Loucy (cell line): ENCODE measurements around the gene SGPP1.
A peak's percentile ranks its signal among the peaks of the same experiment; 100 is the strongest.

Experiments used
- H2AFZ ChIP-seq: fragments of 200-600 bp; sonication (generic); 2 replicates; pipeline ENCODE4 v1.6.0; 2016; ENCODE audit warnings: antibody characterized with exemption, mild to moderate bottlenecking, low read length, moderate library complexity
- H3F3A ChIP-seq: fragments of 200-600 bp; 2 replicates; pipeline ENCODE4 v1.6.0; 2016; ENCODE audit warnings: antibody characterized with exemption, low read depth, mild to moderate bottlenecking
- H3K27me3 ChIP-seq: fragments of 200-600 bp; sonication (generic); 2 replicates; pipeline ENCODE4 v1.6.1; 2014; ENCODE audit warnings: low read length, mild to moderate bottlenecking; ENCODE audit not compliant: insufficient read depth, poor library complexity, severe bottlenecking
- H3K36me3 ChIP-seq: fragments of 200-600 bp; sonication (generic); 2 replicates; pipeline ENCODE4 v1.6.1; 2016; ENCODE audit warnings: low read length; ENCODE audit not compliant: insufficient read depth
- H3K4me1 ChIP-seq: fragments of 200-600 bp; sonication (generic); 2 replicates; pipeline ENCODE4 v1.5.1; 2014; ENCODE audit warnings: low read length, mild to moderate bottlenecking; ENCODE audit not compliant: insufficient read depth, poor library complexity, severe bottlenecking
- H3K4me2 ChIP-seq: fragments of 200-600 bp; sonication (generic); 2 replicates; pipeline ENCODE4 v1.6.0; 2014; ENCODE audit warnings: antibody characterized with exemption, low read length, low read depth, mild to moderate bottlenecking; ENCODE audit not compliant: poor library complexity, severe bottlenecking
- H3K4me3 ChIP-seq: fragments of 200-600 bp; sonication (generic); 2 replicates; pipeline ENCODE4 v1.5.1; 2014; ENCODE audit warnings: low read length, mild to moderate bottlenecking, mixed read lengths; ENCODE audit not compliant: poor library complexity, severe bottlenecking
- H3K79me2 ChIP-seq: fragments of 200-600 bp; sonication (generic); 2 replicates; pipeline ENCODE4 v1.6.1; 2014; ENCODE audit warnings: low read length; ENCODE audit not compliant: insufficient read depth
- H3K9ac ChIP-seq: fragments of 200-600 bp; sonication (generic); 2 replicates; pipeline ENCODE4 v1.6.0; 2014; ENCODE audit warnings: mild to moderate bottlenecking, low read depth, low read length, moderate library complexity; ENCODE audit not compliant: poor library complexity, severe bottlenecking
- H3K9me2 ChIP-seq: fragments of 200-600 bp; sonication (generic); replicated peaks from 2 replicates; pipeline ENCODE4 v1.6.1; 2016; ENCODE audit warnings: low read depth, low read length, mixed read lengths
- H3K9me3 ChIP-seq: fragments of 200-600 bp; sonication (generic); 2 replicates; pipeline ENCODE4 v1.6.1; 2014; ENCODE audit warnings: mild to moderate bottlenecking, antibody characterized with exemption, low read length, low read depth; ENCODE audit not compliant: insufficient read depth
- H4K20me1 ChIP-seq: fragments of 200-600 bp; sonication (generic); 2 replicates; pipeline ENCODE4 v1.6.0; 2014; ENCODE audit warnings: antibody characterized with exemption, low read length, mild to moderate bottlenecking; ENCODE audit not compliant: insufficient read depth, poor library complexity, severe bottlenecking
- CTCF ChIP-seq: fragments of 200-600 bp; sonication (generic); conservative IDR thresholded peaks from 2 replicates; pipeline ENCODE4 v1.5.1; 2014; ENCODE audit warnings: mild to moderate bottlenecking, antibody characterized with exemption, low read length
- EZH2phosphoT487 ChIP-seq: fragments of 200-600 bp; IDR thresholded peaks from 2 replicates; pipeline ENCODE4 v1.6.1; 2018; ENCODE audit warnings: antibody characterized with exemption, mild to moderate bottlenecking, moderate library complexity, borderline replicate concordance

Gene SGPP1

DNA sequence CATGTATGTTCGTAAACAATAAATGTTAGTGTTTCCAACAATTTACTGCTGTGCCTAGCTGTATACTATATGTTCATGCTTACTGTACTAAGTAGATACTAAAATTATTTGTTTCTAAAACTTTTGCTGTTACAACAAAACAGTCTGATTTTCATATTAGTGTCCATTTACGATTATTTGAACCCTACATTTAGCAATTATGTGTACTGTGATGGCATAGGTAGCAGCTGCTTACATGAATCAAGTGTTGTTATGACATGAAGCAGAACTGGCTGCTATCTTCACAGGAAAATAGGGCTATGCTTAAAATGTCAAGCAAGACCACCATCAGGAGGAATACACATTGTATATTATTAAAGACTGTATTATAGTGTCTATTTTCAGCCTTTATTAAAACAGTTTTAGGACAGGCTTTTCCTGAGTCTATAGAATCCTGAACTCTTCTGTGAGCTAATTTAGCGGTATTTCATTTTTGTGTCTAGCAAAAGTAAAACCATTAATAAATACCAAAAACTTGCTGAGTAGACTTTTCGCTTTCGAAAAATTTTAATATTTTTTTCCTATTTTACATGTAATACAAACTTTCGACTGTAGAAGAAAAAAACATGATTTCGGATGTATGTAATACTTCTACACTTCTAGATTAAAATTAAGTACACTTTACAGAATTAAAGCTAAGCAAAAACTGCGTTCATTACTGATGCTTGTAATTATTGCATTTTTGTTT, 85.0 kb downstream of the SGPP1 start:
- Histone ChIP-seq H3K9ac (peak overlapping the region; percentile 83), H3K4me2 (peak overlapping the region; percentile 82), H3K9me2 (no peaks in the 10 kb centered on the region), H3K4me1 (peaks cover 30% of the 10 kb centered on the region), H3K9me3 (no peaks in the 10 kb centered on the region), H4K20me1 (peaks cover 4% of the 10 kb centered on the region), H3K79me2 (peaks cover 48% of the 10 kb centered on the region), H3F3A (0 out of 2 replicates have a peak, but pooled peaks cover 5% of the 10 kb centered on the region), H2AFZ (peak overlapping the region; percentile 82; the same call in 1 of the 2 replicates), H3K4me3 (peak overlapping the region; percentile 75), H3K27me3 (no peaks in the 10 kb centered on the region), H3K36me3 (no peaks in the 10 kb centered on the region)
- no peak for TF ChIP-seq EZH2phosphoT487
- no peak for TF ChIP-seq CTCF

- H3K4me2 ChIP-seq: peak overlapping the region; percentile 82
- no peaks in the 10 kb centered on the region for H3K9me2 ChIP-seq
- H3K79me2 ChIP-seq: peaks cover 54% of the 10 kb centered on the region
- peak overlapping the region; percentile 83 for H3K9ac ChIP-seq
- no peaks in the 10 kb centered on the region for H3K27me3 ChIP-seq
- no peaks in the 10 kb centered on the region for H3K9me3 ChIP-seq
- TF ChIP-seq EZH2phosphoT487 (no peak), CTCF (no peak)
- no peaks in the 10 kb centered on the region for H3K36me3 ChIP-seq
- H3F3A ChIP-seq: 0 out of 2 replicates have a peak, but pooled peaks cover 5% of the 10 kb centered on the region
- peak overlapping the region; percentile 82 for H2AFZ ChIP-seq
- peaks cover 4% of the 10 kb centered on the region for H4K20me1 ChIP-seq
- peak overlapping the region; percentile 75 for H3K4me3 ChIP-seq
- H3K4me1 ChIP-seq: peaks cover 30% of the 10 kb centered on the region
These were observed 85.6 kb downstream of the SGPP1 start for GRCh38 chr14:63642229-63642611.

GRCh38 chr14:63641473-63642228, 86.2 kb downstream of the SGPP1 start, which contains the start of gene WDR89:
Gene WDR89 (minus strand): TSS chr14:63641871. CDS start chr14:63599942, 41,929 bp downstream.
- H3K79me2 ChIP-seq: peaks cover 59% of the 10 kb centered on the region
- peak within 1 kb of the TSS; percentile 75 for H3K4me3 ChIP-seq
- H3K4me2 ChIP-seq: peak within 1 kb of the TSS; percentile 82
- no peaks in the 10 kb centered on the region for H3K27me3 ChIP-seq
- H3K4me1 ChIP-seq: peaks cover 30% of the 10 kb centered on the region
- no peaks in the 10 kb centered on the region for H3K9me3 ChIP-seq
- H4K20me1 ChIP-seq: peaks cover 4% of the 10 kb centered on the region
- H3K36me3 ChIP-seq: no peaks in the 10 kb centered on the region
- H2AFZ ChIP-seq: peak within 1 kb of the TSS; percentile 83
- TF ChIP-seq CTCF: peak; percentile 76
- no peak for TF ChIP-seq EZH2phosphoT487
- H3K9ac ChIP-seq: peak within 1 kb of the TSS; percentile 83
- H3F3A ChIP-seq: 0 out of 2 replicates have a peak, but pooled peaks cover 5% of the 10 kb centered on the region
- no peaks in the 10 kb centered on the region for H3K9me2 ChIP-seq
